ENCODE results near the gene CCDC179.

DNA sequence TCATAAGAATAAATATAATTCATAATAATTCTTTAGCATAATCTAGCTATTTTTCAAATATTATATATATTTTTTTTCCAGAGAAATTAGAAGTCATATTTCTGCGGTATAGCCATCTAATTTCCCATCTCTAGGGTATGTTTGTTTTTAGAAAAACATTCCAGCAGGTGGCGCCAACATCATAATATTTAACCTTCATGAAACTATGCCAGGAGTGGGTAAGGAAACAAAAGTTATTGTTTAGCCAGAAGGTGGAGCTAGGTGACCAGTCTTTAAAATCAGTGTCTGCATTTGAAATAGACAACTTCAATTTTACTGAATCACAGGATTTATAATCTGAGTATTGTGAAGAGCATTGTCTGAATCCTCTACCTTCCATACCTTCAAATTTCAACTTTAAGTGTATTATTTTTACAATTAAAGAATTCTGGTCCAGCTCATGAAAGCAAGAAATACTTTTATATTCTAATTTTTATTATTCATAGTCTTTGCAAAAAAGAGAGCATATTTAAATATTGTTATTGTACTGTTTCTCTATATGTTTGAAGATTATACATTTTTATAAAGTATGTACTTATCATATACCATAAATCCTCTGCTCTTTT lies 15.7 kb upstream of the CCDC179 start:
- TF ChIP-seq, protein P1, sequence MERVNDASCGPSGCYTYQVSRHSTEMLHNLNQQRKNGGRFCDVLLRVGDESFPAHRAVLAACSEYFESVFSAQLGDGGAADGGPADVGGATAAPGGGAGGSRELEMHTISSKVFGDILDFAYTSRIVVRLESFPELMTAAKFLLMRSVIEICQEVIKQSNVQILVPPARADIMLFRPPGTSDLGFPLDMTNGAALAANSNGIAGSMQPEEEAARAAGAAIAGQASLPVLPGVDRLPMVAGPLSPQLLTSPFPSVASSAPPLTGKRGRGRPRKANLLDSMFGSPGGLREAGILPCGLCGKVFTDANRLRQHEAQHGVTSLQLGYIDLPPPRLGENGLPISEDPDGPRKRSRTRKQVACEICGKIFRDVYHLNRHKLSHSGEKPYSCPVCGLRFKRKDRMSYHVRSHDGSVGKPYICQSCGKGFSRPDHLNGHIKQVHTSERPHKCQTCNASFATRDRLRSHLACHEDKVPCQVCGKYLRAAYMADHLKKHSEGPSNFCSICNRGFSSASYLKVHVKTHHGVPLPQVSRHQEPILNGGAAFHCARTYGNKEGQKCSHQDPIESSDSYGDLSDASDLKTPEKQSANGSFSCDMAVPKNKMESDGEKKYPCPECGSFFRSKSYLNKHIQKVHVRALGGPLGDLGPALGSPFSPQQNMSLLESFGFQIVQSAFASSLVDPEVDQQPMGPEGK (CRISPR knock-in tag; IDR thresholded peaks at IDR 0.05; ENCODE audit: borderline replicate concordance): no peak
- TF ChIP-seq ZFP3 (CRISPR knock-in tag; IDR thresholded peaks at IDR 0.05) (no peak), ISL1 (CRISPR knock-in tag; IDR thresholded peaks at IDR 0.05) (no peak), CSDC2 (CRISPR knock-in tag; IDR thresholded peaks at IDR 0.05) (no peak)
- TF ChIP-seq, protein P2, sequence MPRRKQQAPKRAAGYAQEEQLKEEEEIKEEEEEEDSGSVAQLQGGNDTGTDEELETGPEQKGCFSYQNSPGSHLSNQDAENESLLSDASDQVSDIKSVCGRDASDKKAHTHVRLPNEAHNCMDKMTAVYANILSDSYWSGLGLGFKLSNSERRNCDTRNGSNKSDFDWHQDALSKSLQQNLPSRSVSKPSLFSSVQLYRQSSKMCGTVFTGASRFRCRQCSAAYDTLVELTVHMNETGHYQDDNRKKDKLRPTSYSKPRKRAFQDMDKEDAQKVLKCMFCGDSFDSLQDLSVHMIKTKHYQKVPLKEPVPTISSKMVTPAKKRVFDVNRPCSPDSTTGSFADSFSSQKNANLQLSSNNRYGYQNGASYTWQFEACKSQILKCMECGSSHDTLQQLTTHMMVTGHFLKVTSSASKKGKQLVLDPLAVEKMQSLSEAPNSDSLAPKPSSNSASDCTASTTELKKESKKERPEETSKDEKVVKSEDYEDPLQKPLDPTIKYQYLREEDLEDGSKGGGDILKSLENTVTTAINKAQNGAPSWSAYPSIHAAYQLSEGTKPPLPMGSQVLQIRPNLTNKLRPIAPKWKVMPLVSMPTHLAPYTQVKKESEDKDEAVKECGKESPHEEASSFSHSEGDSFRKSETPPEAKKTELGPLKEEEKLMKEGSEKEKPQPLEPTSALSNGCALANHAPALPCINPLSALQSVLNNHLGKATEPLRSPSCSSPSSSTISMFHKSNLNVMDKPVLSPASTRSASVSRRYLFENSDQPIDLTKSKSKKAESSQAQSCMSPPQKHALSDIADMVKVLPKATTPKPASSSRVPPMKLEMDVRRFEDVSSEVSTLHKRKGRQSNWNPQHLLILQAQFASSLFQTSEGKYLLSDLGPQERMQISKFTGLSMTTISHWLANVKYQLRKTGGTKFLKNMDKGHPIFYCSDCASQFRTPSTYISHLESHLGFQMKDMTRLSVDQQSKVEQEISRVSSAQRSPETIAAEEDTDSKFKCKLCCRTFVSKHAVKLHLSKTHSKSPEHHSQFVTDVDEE (CRISPR knock-in tag; IDR thresholded peaks at IDR 0.05): no peak

All from SK-N-SH treated with all-trans-retinoic acid at 6 μM for 48 hours (cell line).